CD4-positive, alpha-beta T cell treated with Interleukin-6 at 100 ng/mL for 8 hours (primary cell): ENCODE measurements around the gene SGPL1.

Experiments
- DNase-seq: peaks from one replicate; pipeline ENCODE4 v3.0.0-alpha.2; 2020; ENCODE audit warnings: mixed read lengths, low spot score

The SGPL1 gene

GRCh38 chr10:70780370-70780760 is 35.4 kb upstream of the SGPL1 start:
- DNase-seq = no peak

- no peak for DNase-seq
Measured at GRCh38 chr10:70780772-70781171, 35.0 kb upstream of the SGPL1 start.

- DNase-seq = no peak
Measured at GRCh38 chr10:70781461-70782051, 34.2 kb upstream of the SGPL1 start.

- no peak for DNase-seq
Measured at GRCh38 chr10:70782086-70782745, 33.5 kb upstream of the SGPL1 start.

GRCh38 chr10:70782746-70783680 is 32.7 kb upstream of the SGPL1 start:
- no peak for DNase-seq

GRCh38 chr10:70784016-70784415 is 31.7 kb upstream of the SGPL1 start:
- DNase-seq = no peak

GRCh38 chr10:70784471-70784870 is 31.3 kb upstream of the SGPL1 start:
- no peak for DNase-seq

GRCh38 chr10:70785190-70785589 is 30.6 kb upstream of the SGPL1 start, which contains the start of gene TBATA:
TSS of gene TBATA (minus strand) at chr10:70785377. CDS start at chr10:70783379, 1,998 bp downstream.
- DNase-seq = no peak

- DNase-seq = no peak
Measured at GRCh38 chr10:70786799-70787415, 28.8 kb upstream of the SGPL1 start.

- no peak for DNase-seq
Measured at GRCh38 chr10:70791386-70792039, 24.2 kb upstream of the SGPL1 start.

- DNase-seq = no peak
Measured at GRCh38 chr10:70795613-70796012, 20.1 kb upstream of the SGPL1 start.

GRCh38 chr10:70797840-70798239 is 17.9 kb upstream of the SGPL1 start:
- no peak for DNase-seq

GRCh38 chr10:70799124-70799523 is 16.6 kb upstream of the SGPL1 start:
- DNase-seq = no peak

- no peak for DNase-seq
Measured at GRCh38 chr10:70801854-70802253, 13.9 kb upstream of the SGPL1 start.

- DNase-seq = no peak
Measured at GRCh38 chr10:70803775-70804420, 11.8 kb upstream of the SGPL1 start.

GRCh38 chr10:70804421-70804808 is 11.3 kb upstream of the SGPL1 start:
- DNase-seq = no peak

- DNase-seq = no peak
Measured at GRCh38 chr10:70805619-70806215, 10.0 kb upstream of the SGPL1 start.

- no peak for DNase-seq
Measured at GRCh38 chr10:70806841-70807240, 8.9 kb upstream of the SGPL1 start.

- DNase-seq = no peak
Measured at GRCh38 chr10:70807556-70807955, 8.2 kb upstream of the SGPL1 start.

- no peak for DNase-seq
Measured at GRCh38 chr10:70809011-70809611, 6.6 kb upstream of the SGPL1 start.

- DNase-seq = no peak
Measured at GRCh38 chr10:70809726-70810125, 6.0 kb upstream of the SGPL1 start.
